Measurements from ENCODE around the gene COQ7.

Gene COQ7

GRCh38 chr16:19086322-19087199, 19.1 kb downstream of the COQ7 start:
- DNase-seq (ENCODE audit: low read depth): peak; percentile 53

- DNase-seq (ENCODE audit: low read depth): no peak
Measured at GRCh38 chr16:19088341-19088916, 21.0 kb downstream of the COQ7 start.

GRCh38 chr16:19089410-19089955, 22.1 kb downstream of the COQ7 start:
- no peak for DNase-seq (ENCODE audit: low read depth)

GRCh38 chr16:19090916-19091315, 23.5 kb downstream of the COQ7 start:
- no peak for DNase-seq (ENCODE audit: low read depth)

GRCh38 chr16:19092653-19093410, 25.4 kb downstream of the COQ7 start:
- DNase-seq (ENCODE audit: low read depth): no peak

- no peak for DNase-seq (ENCODE audit: low read depth)
Measured at GRCh38 chr16:19093631-19094541, 26.5 kb downstream of the COQ7 start.

- DNase-seq (ENCODE audit: low read depth): no peak
Measured at GRCh38 chr16:19094542-19095365, 27.3 kb downstream of the COQ7 start.

- no peak for DNase-seq (ENCODE audit: low read depth)
Measured at GRCh38 chr16:19095654-19096053, 28.2 kb downstream of the COQ7 start.

- no peak for DNase-seq (ENCODE audit: low read depth)
Measured at GRCh38 chr16:19098173-19098572, 30.8 kb downstream of the COQ7 start.

- DNase-seq (ENCODE audit: low read depth): no peak
Measured at GRCh38 chr16:19102187-19102872, 34.9 kb downstream of the COQ7 start.

- DNase-seq (ENCODE audit: low read depth): no peak
Measured at GRCh38 chr16:19104607-19105006, 37.2 kb downstream of the COQ7 start.

- no peak for DNase-seq (ENCODE audit: low read depth)
Measured at GRCh38 chr16:19105131-19105530, 37.7 kb downstream of the COQ7 start.

GRCh38 chr16:19105891-19106624, 38.6 kb downstream of the COQ7 start:
- no peak for DNase-seq (ENCODE audit: low read depth)

GRCh38 chr16:19106625-19107020, 39.2 kb downstream of the COQ7 start:
- DNase-seq (ENCODE audit: low read depth): no peak

- DNase-seq (ENCODE audit: low read depth): no peak
Measured at GRCh38 chr16:19108409-19109287, 41.2 kb downstream of the COQ7 start.

- DNase-seq (ENCODE audit: low read depth): no peak
Measured at GRCh38 chr16:19109288-19109664, 41.9 kb downstream of the COQ7 start.

GRCh38 chr16:19110537-19111360, 43.3 kb downstream of the COQ7 start:
- no peak for DNase-seq (ENCODE audit: low read depth)

GRCh38 chr16:19112099-19112407, 44.6 kb downstream of the COQ7 start:
- DNase-seq (ENCODE audit: low read depth): no peak
